SK-N-SH (cell line): ENCODE measurements around the gene TAF1L. TPM values are rescaled to one million over a fixed set of nuclear protein-coding genes. Genes with fewer than 3 reads are reported as not detected.
A peak's percentile ranks its signal among the peaks of the same experiment; 100 is the strongest.

Experiments used
- CTCF ChIA-PET: fragments of 300-600, 350-600 bp; formaldehyde crosslinking; extraction: SDS; loops from one replicate; lab custom pipeline; 2021; lab: Yijun Ruan, JAX
- POLR2A ChIA-PET: fragments of 350-600 bp; sonication (Branson Sonifier 250); formaldehyde crosslinking; extraction: SDS; loops from one replicate; lab custom pipeline; 2020; ENCODE audit warnings: antibody characterized with exemption, inconsistent platforms; lab: Yijun Ruan, JAX
- DNase-seq: peaks from one replicate; pipeline ENCODE4 v3.0.0; 2012
- H2AFZ ChIP-seq: fragments of 200-600 bp; sonication (generic); 2 replicates; pipeline ENCODE4 v1.8.1; 2016; ENCODE audit warnings: antibody characterized with exemption, mild to moderate bottlenecking, low read depth
- H3F3A ChIP-seq: fragments of 200-600 bp; sonication (generic); replicated peaks from 2 replicates; pipeline ENCODE3; 2016; ENCODE audit warnings: antibody characterized with exemption, mild to moderate bottlenecking; ENCODE audit not compliant: insufficient read depth
- H3K27ac ChIP-seq, 2 experiments: fragments of 200-500 bp in 1 of 2; fragments of 200-600 bp in 1 of 2; sonication (Bioruptor generic) in 1 of 2; sonication (generic), shearing (Covaris generic) in 1 of 2; 2 replicates each; pipeline versions ENCODE4 v1.5.1 to v1.6.1; 2014 to 2016; ENCODE audit warnings: low read depth in 2 of 2, inconsistent platforms in 1 of 2, low read length in 1 of 2, mild to moderate bottlenecking in 1 of 2, mixed read lengths in 1 of 2
- H3K27me3 ChIP-seq: fragments of 200-600 bp; sonication (generic), shearing (Covaris generic); 2 replicates; pipeline ENCODE4 v1.6.1; 2016; ENCODE audit warnings: mixed run types; ENCODE audit not compliant: insufficient read depth
- H3K36me3 ChIP-seq, 2 experiments: fragments of 200-500 bp in 1 of 2; fragments of 200-600 bp in 1 of 2; sonication (Bioruptor generic) in 1 of 2; sonication (generic) in 1 of 2; replicated peaks in 1 of 2; 2 replicates each; pipeline versions ENCODE3 to v1.5.1; 2014 to 2016; ENCODE audit warnings: low read length in 1 of 2, mild to moderate bottlenecking in 1 of 2; ENCODE audit not compliant: insufficient read depth in 2 of 2, control insufficient read depth in 1 of 2
- H3K4me1 ChIP-seq, 2 experiments: fragments of 200-500 bp in 1 of 2; fragments of 200-600 bp in 1 of 2; sonication (Bioruptor generic) in 1 of 2; sonication (generic), shearing (Covaris generic) in 1 of 2; 2 replicates each; pipeline versions ENCODE4 v1.5.1 to v1.6.1; 2014 to 2016; ENCODE audit warnings: low read depth in 1 of 2, low read length in 1 of 2, mixed run types in 1 of 2; ENCODE audit not compliant: insufficient read depth in 2 of 2, control insufficient read depth in 1 of 2
- H3K4me2 ChIP-seq: fragments of 200-600 bp; sonication (generic), shearing (Covaris generic); 2 replicates; pipeline ENCODE4 v1.6.1; 2017; ENCODE audit warnings: mixed run types
- H3K4me3 ChIP-seq, 2 experiments: fragments of 200-500 bp in 1 of 2; fragments of 200-600 bp in 1 of 2; sonication (Bioruptor generic) in 1 of 2; sonication (generic), shearing (Covaris generic) in 1 of 2; 2 replicates each; pipeline versions ENCODE4 v1.5.1 to v1.8.1; 2014 to 2016; ENCODE audit warnings: low read depth in 2 of 2, inconsistent platforms in 1 of 2, low read length in 1 of 2, mild to moderate bottlenecking in 1 of 2, mixed read lengths in 1 of 2, moderate library complexity in 1 of 2
- H3K79me2 ChIP-seq: fragments of 200-600 bp; sonication (generic); 2 replicates; pipeline ENCODE4 v1.8.1; 2017; ENCODE audit warnings: mild to moderate bottlenecking; ENCODE audit not compliant: insufficient read depth
- H3K9ac ChIP-seq: fragments of 200-600 bp; sonication (generic); 2 replicates; pipeline ENCODE4 v1.6.1; 2017; ENCODE audit warnings: mixed run types
- H3K9me2 ChIP-seq: fragments of 200-600 bp; sonication (generic); 2 replicates; pipeline ENCODE4 v1.6.1; 2017; ENCODE audit warnings: mixed run types
- H3K9me3 ChIP-seq: fragments of 200-600 bp; sonication (generic); 2 replicates; pipeline ENCODE4 v1.6.1; 2017; ENCODE audit warnings: mixed run types, mild to moderate bottlenecking, moderate library complexity
- H4K20me1 ChIP-seq: fragments of 200-600 bp; sonication (generic); 2 replicates; pipeline ENCODE4 v1.6.1; 2017; ENCODE audit warnings: mild to moderate bottlenecking, mixed run types; ENCODE audit not compliant: insufficient read depth
- CHD2 ChIP-seq: fragments of 150-350 bp; IDR thresholded peaks from 2 replicates; pipeline ENCODE4 v1.6.1; 2018; ENCODE audit warnings: low read length; ENCODE audit not compliant: partially characterized antibody
- ELF1 ChIP-seq: IDR thresholded peaks from 2 replicates; pipeline ENCODE4 v1.4.0; 2012
- EP300 ChIP-seq, 2 experiments: IDR thresholded peaks; 2 replicates each; pipeline versions ENCODE4 v1.4.0 to v1.6.1; 2012; ENCODE audit warnings: borderline replicate concordance in 1 of 2, low read depth in 1 of 2, low read length in 1 of 2
- FOXM1 ChIP-seq: IDR thresholded peaks from 2 replicates; pipeline ENCODE4 v1.4.0; 2012; ENCODE audit warnings: low read depth, mild to moderate bottlenecking
- GABPA ChIP-seq: IDR thresholded peaks from 2 replicates; pipeline ENCODE4 v1.4.0; 2012; ENCODE audit warnings: low read depth, mild to moderate bottlenecking
- GATA2 ChIP-seq: sonication (generic); formaldehyde crosslinking; IDR thresholded peaks from 2 replicates; pipeline ENCODE4 v1.5.0; 2020; ENCODE audit warnings: mild to moderate bottlenecking, missing genetic modification reagents
- JUND ChIP-seq: IDR thresholded peaks from 2 replicates; pipeline ENCODE4 v1.4.0; 2012
- NFIC ChIP-seq: IDR thresholded peaks from 2 replicates; pipeline ENCODE4 v1.4.0; 2012; ENCODE audit warnings: borderline replicate concordance
- NRF1 ChIP-seq: IDR thresholded peaks from 2 replicates; pipeline ENCODE4 v1.6.1; 2012; ENCODE audit warnings: low read depth, mild to moderate bottlenecking, low read length
- PBX3 ChIP-seq: IDR thresholded peaks from 2 replicates; pipeline ENCODE4; 2012
- REST ChIP-seq: IDR thresholded peaks from 2 replicates; pipeline ENCODE4 v1.6.1; 2012; ENCODE audit warnings: mild to moderate bottlenecking, low read depth, low read length, moderate library complexity
- RXRA ChIP-seq: IDR thresholded peaks from 2 replicates; pipeline ENCODE4 v1.4.0; 2012; ENCODE audit warnings: low read depth, mild to moderate bottlenecking, borderline replicate concordance
- SIN3A ChIP-seq: IDR thresholded peaks from 2 replicates; pipeline ENCODE4 v1.6.1; 2012; ENCODE audit warnings: low read depth, mild to moderate bottlenecking, low read length, moderate library complexity, borderline replicate concordance
- SMC3 ChIP-seq: IDR thresholded peaks from 2 replicates; pipeline ENCODE4 v1.6.1; 2012; ENCODE audit warnings: low read depth, low read length, improper control_type of control experiment
- TAF1 ChIP-seq: IDR thresholded peaks from 2 replicates; pipeline ENCODE4 v1.6.1; 2012; ENCODE audit warnings: low read depth, mild to moderate bottlenecking, low read length, moderate library complexity, borderline replicate concordance
- USF2 ChIP-seq: fragments of 150-350 bp; IDR thresholded peaks from 2 replicates; pipeline ENCODE4 v1.6.1; 2017; ENCODE audit warnings: antibody characterized with exemption, low read length, low read depth, borderline replicate concordance
- YY1 ChIP-seq: IDR thresholded peaks from 2 replicates; pipeline ENCODE4 v1.4.0; 2012; ENCODE audit warnings: low read depth, mild to moderate bottlenecking
- ZBTB33 ChIP-seq: IDR thresholded peaks from 2 replicates; pipeline ENCODE4 v1.4.0; 2012; ENCODE audit warnings: low read depth, borderline replicate concordance
- WGBS: methylation state at CpG from one replicate; pipeline ENCODE4 v1.1.6; 2017; ENCODE audit warnings: low lambda C conversion rate; 5-methylcytosine and 5-hydroxymethylcytosine counted together
- polyA plus RNA-seq, 3 experiments: library from polyadenylated mRNA; depleted of rRNA; stranded (reverse); fragments of >200 nt; gene quantifications; 2 replicates each; pipeline ENCODE4 v1.2.3, GENCODE V29; 2012
- TF ChIP-seq, protein P1 (sequence below): IDR thresholded peaks from 2 replicates; pipeline ENCODE4 v1.4.0; 2012; ENCODE audit warnings: low read depth, borderline replicate concordance
- TF ChIP-seq, protein P2 (sequence below): fragments of 150-350 bp; IDR thresholded peaks from 2 replicates; pipeline ENCODE4 v1.6.1; 2016; ENCODE audit warnings: mild to moderate bottlenecking, low read depth, low read length

TAF1L gene
- polyA plus RNA-seq, 1 of the 3 experiments (the other 2 are of a cell fraction), result not detected

- no peaks in the 10 kb centered on the region for H3F3A ChIP-seq
- H4K20me1 ChIP-seq, result no peaks in the 10 kb centered on the region
- ChIA-PET POLR2A (interaction anchor here (2.2 kb wide), 1 partner anchor 202 kb away, joined by 10 read pairs; no protein-coding TSS in a partner anchor), CTCF (interaction anchor here (0.6 to 20.6 kb wide), 57 partner anchors 8 to 464 kb away, joined by 3 to 620 read pairs (median 4); partner anchors contain the start of genes ACO1, NDUFB6, RIGI and SMIM27)
- H2AFZ ChIP-seq, result peak overlapping the region; percentile 57; the same call in 1 of the 2 replicates
- no peaks in the 10 kb centered on the region; a peak in 1 of 4 replicates for H3K4me1 ChIP-seq
- no peak overlapping the region for H3K27ac ChIP-seq
- H3K9me3 ChIP-seq, result no peaks in the 10 kb centered on the region
- 17% methylated on average over 3 of the region's 3 CpGs for WGBS
- H3K4me3 ChIP-seq, result no peak overlapping the region
- no peaks in the 10 kb centered on the region for H3K27me3 ChIP-seq
- DNase-seq, result no peak
- no peaks in the 10 kb centered on the region for H3K36me3 ChIP-seq
- no peak overlapping the region for H3K9ac ChIP-seq
- 0 out of 2 replicates have a peak overlapping the region, but pooled peaks have one; percentile 30 for H3K4me2 ChIP-seq
- no peaks in the 10 kb centered on the region for H3K9me2 ChIP-seq
- TF ChIP-seq ZBTB33, result no peak
- TF ChIP-seq CHD2, result no peak
- TF ChIP-seq ELF1, result no peak
- no peak for TF ChIP-seq JUND
- TF ChIP-seq, protein P1, sequence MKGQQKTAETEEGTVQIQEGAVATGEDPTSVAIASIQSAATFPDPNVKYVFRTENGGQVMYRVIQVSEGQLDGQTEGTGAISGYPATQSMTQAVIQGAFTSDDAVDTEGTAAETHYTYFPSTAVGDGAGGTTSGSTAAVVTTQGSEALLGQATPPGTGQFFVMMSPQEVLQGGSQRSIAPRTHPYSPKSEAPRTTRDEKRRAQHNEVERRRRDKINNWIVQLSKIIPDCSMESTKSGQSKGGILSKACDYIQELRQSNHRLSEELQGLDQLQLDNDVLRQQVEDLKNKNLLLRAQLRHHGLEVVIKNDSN, result no peak
- no peak for TF ChIP-seq TAF1
- no peak for TF ChIP-seq RXRA
- no peak for TF ChIP-seq SIN3A
- no peak for TF ChIP-seq NRF1
- TF ChIP-seq YY1, result no peak
- TF ChIP-seq GABPA, result no peak
- no peak for TF ChIP-seq REST
- TF ChIP-seq GATA2 (CRISPR knock-in tag), result no peak
- no peak for TF ChIP-seq USF2
- TF ChIP-seq EP300 (IDR thresholded peaks at IDR 0.05; ENCODE audit: borderline replicate concordance in 1 of 2, low read depth in 1 of 2, low read length in 1 of 2), result no peak
- TF ChIP-seq FOXM1, result no peak
- TF ChIP-seq NFIC, result no peak
- TF ChIP-seq, protein P2, sequence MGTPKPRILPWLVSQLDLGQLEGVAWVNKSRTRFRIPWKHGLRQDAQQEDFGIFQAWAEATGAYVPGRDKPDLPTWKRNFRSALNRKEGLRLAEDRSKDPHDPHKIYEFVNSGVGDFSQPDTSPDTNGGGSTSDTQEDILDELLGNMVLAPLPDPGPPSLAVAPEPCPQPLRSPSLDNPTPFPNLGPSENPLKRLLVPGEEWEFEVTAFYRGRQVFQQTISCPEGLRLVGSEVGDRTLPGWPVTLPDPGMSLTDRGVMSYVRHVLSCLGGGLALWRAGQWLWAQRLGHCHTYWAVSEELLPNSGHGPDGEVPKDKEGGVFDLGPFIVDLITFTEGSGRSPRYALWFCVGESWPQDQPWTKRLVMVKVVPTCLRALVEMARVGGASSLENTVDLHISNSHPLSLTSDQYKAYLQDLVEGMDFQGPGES, result no peak
- no peak for TF ChIP-seq PBX3
- no peak for TF ChIP-seq SMC3
- no peaks in the 10 kb centered on the region for H3K79me2 ChIP-seq
Observed at GRCh38 chr9:32580631-32581300, 54.7 kb downstream of the TAF1L start.
